Activated CD4-positive, alpha-beta T cell treated with anti-CD3 and anti-CD28 coated beads, Interleukin-2, Interleukin-6, amounts not matched to agents 100 ng/mL and 50 ng/mL, durations not matched to agents 16 hours and 8 hours (primary cell): ENCODE data around the gene SREBF1.
A peak's percentile ranks its signal among the peaks of the same experiment; 100 is the strongest.

Experiments used
- DNase-seq: peaks from one replicate; pipeline ENCODE4 v3.0.0-alpha.2; 2020

SREBF1 gene

GRCh38 chr17:17857496-17857895, 20.7 kb upstream of the SREBF1 start:
- DNase-seq, result no peak

- DNase-seq, result no peak
Measured at GRCh38 chr17:17856386-17856785, 19.6 kb upstream of the SREBF1 start.

GRCh38 chr17:17855976-17856375, 19.2 kb upstream of the SREBF1 start:
- DNase-seq, result no peak

DNA sequence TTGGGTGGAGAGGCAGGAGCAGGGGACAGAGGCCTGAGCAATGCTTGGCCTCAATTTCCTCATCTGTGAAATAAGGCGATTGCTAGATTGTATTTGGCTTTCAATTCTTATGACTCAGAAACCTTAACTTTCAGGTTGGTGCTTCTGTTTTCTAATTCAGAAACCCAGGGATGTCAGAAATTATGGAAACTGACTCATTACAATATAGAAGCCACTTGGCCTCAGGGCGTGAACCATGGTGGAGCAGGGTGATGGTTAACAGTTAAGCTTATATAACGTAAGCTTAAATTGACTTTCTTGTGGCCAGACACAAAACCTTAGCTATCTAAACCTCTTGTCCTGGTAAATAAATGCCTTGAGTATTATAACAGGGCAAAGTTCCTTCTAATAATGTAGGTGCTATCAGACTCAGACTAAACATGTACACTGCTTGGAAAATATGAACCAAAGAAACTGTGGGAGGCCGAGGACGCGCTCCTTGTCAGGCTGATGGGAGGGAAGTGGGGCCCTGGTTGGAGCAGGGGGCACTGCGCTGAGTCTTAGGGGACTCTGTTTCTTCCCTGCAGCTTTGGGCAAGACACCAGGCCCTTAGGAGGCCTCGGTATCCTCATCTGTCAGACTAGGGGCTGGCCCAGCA, 17.1 kb upstream of the SREBF1 start:
- peak; percentile 90 for DNase-seq

GRCh38 chr17:17852930-17853329, 16.1 kb upstream of the SREBF1 start:
- DNase-seq, result peak; percentile 58

- DNase-seq, result no peak
Measured at GRCh38 chr17:17851103-17852002, 14.6 kb upstream of the SREBF1 start.

- DNase-seq, result peak; percentile 89
Measured at GRCh38 chr17:17849845-17850373, 13.1 kb upstream of the SREBF1 start.

DNA sequence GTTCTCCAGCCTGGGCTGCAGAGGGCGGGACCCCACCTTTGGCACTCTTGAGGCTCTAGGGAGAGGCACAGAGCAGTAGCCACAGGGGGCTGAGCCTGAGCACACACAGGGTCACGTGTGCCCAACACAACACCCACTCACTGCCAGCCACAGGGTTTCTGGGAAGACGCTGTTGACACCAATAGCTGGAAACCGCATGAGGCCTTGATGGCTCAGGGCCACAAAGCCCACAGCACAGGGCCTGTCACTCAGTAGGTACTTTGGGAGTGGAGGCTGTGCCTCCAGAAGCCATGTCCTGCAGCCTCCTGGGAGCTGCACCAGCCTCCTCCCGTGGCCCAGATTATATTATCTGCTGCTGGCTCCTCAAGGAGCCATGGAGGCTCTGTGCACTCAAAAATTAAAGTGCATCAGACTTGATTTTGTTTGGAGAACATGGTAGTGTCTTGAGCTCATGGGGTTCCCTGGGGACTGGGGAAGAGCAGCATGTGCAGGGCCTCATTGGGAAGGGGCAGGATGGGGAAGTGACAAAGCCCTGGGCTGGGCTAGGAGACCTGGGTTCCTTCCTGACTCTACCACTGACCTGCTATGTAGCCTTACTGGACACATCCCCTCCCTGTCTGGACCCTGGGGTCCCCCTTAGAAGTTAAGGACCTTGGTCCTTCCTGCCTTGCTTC, 12.5 kb upstream of the SREBF1 start:
- peak; percentile 96 for DNase-seq

- no peak for DNase-seq
Measured at GRCh38 chr17:17848311-17849082, 11.7 kb upstream of the SREBF1 start.

DNA sequence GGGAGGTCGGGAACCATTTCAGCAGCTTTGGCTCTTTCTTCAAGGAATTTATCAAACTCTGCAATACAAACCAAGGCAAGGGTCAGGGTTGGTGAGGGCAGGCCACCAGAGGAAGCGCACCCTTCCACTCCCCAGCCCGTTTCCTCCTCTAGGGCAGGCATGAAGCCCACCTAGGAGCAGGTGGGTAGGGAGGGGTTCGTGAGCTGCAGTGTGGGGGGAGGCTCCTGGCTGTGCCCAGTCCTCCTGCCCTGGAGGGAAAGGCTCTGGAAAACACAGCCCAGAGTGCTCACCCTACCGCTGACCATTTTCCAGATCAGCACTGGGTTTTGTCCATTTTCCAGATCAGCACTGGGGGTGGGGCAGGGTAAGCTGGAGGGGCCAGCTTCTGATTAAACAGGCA, 10.9 kb upstream of the SREBF1 start:
- no peak for DNase-seq

GRCh38 chr17:17847118-17847689, 10.4 kb upstream of the SREBF1 start:
- DNase-seq, result no peak

DNA sequence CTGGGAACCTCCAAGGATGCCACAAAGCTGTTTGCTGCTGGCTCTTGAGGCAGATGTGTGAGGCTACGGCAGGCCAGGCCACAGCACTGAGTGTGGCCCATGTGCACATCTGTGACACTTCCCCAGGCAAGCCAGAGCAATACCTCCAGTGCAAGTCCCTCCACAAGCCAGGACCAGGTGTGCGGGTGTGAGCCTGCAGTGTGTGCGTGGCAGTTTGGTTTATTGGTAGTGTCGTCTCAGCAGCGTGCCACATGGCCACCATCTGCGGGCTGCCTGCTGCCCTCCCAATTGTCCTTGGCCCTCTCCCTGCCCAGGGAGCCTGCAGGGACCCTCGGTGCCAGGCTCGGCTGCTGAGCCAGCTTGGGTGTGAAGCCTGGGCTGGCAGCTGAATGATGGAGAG, 9.9 kb upstream of the SREBF1 start:
- DNase-seq, result no peak

- DNase-seq, result no peak
Measured at GRCh38 chr17:17846003-17846402, 9.2 kb upstream of the SREBF1 start.

DNA sequence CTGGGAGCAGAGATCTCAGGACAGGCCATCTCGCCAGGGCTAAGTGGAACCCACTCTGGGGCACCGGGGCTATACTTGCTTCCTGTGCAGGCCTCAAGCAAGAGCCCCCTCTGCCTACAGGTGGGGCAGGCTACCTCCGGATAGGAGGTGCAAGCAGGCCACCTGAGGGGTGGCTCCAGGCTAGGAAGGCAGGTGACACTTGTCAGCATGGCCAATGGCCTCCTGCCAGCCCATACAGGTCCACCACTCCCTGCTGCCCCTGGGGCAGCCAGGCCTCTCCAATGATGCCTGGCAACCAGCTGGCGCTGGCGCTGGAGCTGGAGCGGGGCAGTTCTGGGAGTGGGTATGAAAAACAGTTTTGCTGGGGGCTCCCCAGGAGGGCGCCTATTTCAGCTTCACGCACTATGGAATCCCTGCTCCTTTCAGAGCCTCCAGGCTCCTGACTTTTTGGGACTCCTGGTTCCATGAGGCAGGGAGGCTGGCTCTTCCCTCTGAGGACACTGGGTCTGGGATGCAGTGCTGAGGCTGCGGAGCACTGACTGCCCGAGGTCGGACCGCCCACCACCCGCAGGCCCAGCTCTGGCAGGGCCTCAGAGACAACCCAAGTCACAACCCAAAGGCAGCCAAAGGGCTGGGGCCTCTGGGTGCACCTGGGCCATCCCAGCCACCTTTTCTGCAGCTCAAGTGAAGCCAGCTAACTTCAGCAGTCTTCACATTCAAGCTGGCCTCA, 8.4 kb upstream of the SREBF1 start:
- DNase-seq, result no peak

DNA sequence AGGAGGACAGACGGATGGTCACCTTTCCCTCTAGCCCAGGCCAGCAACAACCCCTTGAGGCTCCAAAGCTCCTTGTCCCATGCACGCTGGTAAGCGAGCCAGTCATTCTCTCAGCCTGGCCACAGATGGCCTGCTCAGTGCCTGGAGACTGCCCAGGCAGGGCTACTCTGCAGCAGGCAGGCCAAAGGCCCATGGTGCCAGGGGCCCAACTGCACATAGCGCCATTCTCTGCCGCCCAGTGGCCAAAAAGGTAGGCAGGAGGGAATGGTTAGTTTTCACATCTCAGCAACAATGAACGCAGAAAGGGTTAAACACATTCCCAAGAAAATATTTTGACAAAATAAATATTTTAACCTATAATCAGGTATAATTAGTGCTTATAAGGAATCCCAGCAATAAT, 7.7 kb upstream of the SREBF1 start:
- no peak for DNase-seq

- DNase-seq, result no peak
Measured at GRCh38 chr17:17844079-17844478, 7.3 kb upstream of the SREBF1 start.

- DNase-seq, result no peak
Measured at GRCh38 chr17:17843096-17843495, 6.3 kb upstream of the SREBF1 start.

DNA sequence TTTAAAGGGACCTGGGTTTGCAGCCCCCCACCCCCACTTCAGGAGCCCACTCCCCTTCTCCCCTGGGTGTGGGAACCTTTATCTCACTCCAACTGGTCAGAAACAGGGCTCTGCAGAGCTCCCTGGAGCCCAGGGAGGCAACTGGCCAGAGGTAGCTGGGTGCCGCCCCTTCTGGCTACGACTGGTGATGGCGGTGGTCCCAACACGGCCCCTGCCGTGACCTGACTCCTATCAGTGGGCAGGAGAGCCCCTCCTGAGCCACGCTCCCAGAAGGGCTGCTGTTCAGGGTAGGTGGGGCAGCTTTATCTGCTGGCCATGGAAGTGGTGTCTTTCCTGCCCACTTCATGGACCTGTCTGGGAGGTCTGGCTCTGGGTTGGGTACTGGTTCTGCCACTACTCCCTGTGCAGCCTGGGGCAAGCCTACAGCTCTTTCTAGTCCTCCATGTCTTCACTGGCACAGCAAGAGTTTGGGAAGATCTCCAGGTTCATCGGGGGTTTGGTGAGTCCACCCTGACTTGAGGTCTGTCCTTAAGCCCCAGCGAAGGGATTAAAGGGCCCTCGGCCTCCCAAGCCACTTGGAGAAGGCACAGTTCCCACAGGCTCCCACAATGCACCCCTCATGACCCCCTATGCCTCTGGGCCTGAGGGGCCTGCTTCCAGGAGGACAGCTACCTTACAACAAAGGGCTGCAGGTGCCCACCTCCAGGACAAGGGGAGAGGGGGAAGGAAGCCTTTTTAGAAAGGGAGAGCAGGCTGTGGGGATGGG, 5.5 kb upstream of the SREBF1 start:
- no peak for DNase-seq

DNA sequence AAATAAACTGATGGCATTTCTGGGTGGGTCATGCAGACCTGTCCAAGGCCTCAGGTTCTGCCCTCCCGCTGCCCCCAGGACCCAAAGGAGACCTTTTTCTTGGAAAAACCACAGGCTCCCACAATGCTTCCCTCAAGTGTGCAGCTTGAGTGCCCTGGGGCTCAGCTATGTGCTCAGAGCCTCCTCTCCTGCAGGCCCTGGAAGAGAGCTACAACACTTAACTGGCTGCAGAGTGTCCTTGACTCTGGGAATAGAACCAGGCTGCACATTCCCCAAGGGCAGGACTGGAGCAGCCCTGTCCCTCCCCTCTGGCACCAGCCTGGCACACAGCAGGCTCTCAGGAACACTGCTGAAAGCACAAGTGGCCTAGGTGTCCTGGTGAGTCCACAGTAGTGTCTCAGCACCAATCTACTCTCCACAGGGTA, 4.8 kb upstream of the SREBF1 start:
- no peak for DNase-seq

- DNase-seq, result no peak
Measured at GRCh38 chr17:17840751-17841591, 4.2 kb upstream of the SREBF1 start.
